HL-60 (cell line): ENCODE results near the gene TBL1X.

Experiments
- DNase-seq, 2 experiments: peaks; one replicate each; pipeline ENCODE4 v3.0.0-alpha.2; 2010 to 2020; ENCODE audit warnings: low read depth in 1 of 2, low spot score in 1 of 2
- H3K27ac ChIP-seq: fragments of 250-450 bp; sonication (Bioruptor Pico); replicated peaks from 2 replicates; pipeline ENCODE4 v1.5.1; 2020; ENCODE audit warnings: mild to moderate bottlenecking, moderate library complexity
- H3K27me3 ChIP-seq: fragments of 250-450 bp; sonication (Bioruptor Pico); 2 replicates; pipeline ENCODE4 v1.5.1; 2021; ENCODE audit warnings: mild to moderate bottlenecking, moderate library complexity; ENCODE audit not compliant: insufficient read depth, poor library complexity, severe bottlenecking
- H3K4me3 ChIP-seq: replicated peaks from 2 replicates; pipeline ENCODE4 v1.5.1; 2011; ENCODE audit warnings: mild to moderate bottlenecking, control low read depth, low read length; ENCODE audit not compliant: insufficient read depth
- GABPA ChIP-seq: IDR thresholded peaks from 2 replicates; pipeline ENCODE4 v1.6.1; 2012; ENCODE audit warnings: low read depth
- POLR2AphosphoS5 ChIP-seq: IDR thresholded peaks from 2 replicates; pipeline ENCODE4 v1.6.1; 2012; ENCODE audit warnings: low read depth
- SPI1 ChIP-seq: IDR thresholded peaks from 2 replicates; pipeline ENCODE4 v1.6.1; 2012; ENCODE audit warnings: low read depth, mild to moderate bottlenecking, borderline replicate concordance
- TF ChIP-seq, protein P1 (sequence below): IDR thresholded peaks from one replicate; pipeline ENCODE4 v1.5.1; 2011; ENCODE audit warnings: low read length, control low read depth, inconsistent platforms; ENCODE audit not compliant: insufficient read depth
- TF ChIP-seq, protein P2 (sequence below): IDR thresholded peaks from 2 replicates; pipeline ENCODE4 v1.6.1; 2012; ENCODE audit warnings: low read depth; ENCODE audit not compliant: insufficient replicate concordance

The TBL1X gene

DNA sequence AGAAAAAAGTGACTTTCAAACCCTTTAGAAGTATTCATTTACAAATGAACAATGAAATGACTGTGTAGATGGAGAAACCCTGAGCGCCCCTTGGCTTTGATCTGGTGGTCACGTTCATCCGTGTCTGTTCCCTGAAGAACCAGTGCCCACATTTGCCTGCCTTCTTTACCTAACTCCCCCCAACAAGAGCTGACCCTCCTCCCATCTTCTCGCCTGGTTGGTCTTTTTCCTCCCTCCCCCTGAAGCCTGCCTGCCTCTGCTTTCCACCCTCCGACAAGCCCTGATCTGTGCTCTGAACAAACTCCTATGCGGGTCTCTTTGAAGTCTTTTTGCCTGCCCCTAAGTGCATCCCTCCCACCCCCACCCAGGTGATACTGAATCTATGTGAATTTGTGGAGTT is 18.5 kb downstream of the TBL1X start:
- DNase-seq = no peak
- TF ChIP-seq GABPA = no peak
- no peak for TF ChIP-seq SPI1
- no peak for TF ChIP-seq POLR2AphosphoS5
- Histone ChIP-seq H3K27me3 (no peaks in the 10 kb centered on the region), H3K27ac (no peak overlapping the region), H3K4me3 (no peak overlapping the region)

DNA sequence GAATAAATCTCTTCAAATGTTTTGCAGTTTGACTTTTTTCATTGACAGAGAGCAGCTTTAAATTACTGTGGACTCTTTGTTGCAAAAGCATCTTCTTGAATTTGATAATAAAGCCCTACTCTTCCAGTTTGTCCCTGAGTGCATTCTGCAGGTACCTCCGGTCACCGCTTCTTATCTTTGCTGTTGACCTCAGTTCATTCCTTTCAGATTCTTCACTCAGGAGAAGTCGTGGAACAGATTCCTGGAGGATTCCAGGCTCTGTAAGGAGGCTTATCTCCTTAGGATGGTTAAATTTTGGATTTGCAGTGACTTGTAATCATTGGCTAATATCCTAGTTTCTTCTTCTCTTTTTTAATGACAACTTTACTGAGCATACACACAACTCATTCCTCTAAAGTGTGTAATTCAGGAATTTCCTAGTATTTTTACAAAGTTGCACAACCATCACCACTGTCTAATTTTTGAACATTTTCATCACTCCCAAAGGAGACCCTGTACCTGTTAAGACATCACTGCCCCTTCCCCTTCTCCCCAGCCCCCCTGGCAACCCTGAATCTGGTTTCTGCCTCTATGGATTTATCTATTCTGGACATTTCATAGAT is 22.0 kb downstream of the TBL1X start:
- DNase-seq = no peak
- no peak overlapping the region for H3K27ac ChIP-seq
- H3K27me3 ChIP-seq = no peaks in the 10 kb centered on the region
- no peak overlapping the region for H3K4me3 ChIP-seq
- TF ChIP-seq, protein P1, sequence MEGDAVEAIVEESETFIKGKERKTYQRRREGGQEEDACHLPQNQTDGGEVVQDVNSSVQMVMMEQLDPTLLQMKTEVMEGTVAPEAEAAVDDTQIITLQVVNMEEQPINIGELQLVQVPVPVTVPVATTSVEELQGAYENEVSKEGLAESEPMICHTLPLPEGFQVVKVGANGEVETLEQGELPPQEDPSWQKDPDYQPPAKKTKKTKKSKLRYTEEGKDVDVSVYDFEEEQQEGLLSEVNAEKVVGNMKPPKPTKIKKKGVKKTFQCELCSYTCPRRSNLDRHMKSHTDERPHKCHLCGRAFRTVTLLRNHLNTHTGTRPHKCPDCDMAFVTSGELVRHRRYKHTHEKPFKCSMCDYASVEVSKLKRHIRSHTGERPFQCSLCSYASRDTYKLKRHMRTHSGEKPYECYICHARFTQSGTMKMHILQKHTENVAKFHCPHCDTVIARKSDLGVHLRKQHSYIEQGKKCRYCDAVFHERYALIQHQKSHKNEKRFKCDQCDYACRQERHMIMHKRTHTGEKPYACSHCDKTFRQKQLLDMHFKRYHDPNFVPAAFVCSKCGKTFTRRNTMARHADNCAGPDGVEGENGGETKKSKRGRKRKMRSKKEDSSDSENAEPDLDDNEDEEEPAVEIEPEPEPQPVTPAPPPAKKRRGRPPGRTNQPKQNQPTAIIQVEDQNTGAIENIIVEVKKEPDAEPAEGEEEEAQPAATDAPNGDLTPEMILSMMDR = no peak
- TF ChIP-seq SPI1 (no peak), GABPA (no peak), POLR2AphosphoS5 (no peak)
- TF ChIP-seq, protein P2, sequence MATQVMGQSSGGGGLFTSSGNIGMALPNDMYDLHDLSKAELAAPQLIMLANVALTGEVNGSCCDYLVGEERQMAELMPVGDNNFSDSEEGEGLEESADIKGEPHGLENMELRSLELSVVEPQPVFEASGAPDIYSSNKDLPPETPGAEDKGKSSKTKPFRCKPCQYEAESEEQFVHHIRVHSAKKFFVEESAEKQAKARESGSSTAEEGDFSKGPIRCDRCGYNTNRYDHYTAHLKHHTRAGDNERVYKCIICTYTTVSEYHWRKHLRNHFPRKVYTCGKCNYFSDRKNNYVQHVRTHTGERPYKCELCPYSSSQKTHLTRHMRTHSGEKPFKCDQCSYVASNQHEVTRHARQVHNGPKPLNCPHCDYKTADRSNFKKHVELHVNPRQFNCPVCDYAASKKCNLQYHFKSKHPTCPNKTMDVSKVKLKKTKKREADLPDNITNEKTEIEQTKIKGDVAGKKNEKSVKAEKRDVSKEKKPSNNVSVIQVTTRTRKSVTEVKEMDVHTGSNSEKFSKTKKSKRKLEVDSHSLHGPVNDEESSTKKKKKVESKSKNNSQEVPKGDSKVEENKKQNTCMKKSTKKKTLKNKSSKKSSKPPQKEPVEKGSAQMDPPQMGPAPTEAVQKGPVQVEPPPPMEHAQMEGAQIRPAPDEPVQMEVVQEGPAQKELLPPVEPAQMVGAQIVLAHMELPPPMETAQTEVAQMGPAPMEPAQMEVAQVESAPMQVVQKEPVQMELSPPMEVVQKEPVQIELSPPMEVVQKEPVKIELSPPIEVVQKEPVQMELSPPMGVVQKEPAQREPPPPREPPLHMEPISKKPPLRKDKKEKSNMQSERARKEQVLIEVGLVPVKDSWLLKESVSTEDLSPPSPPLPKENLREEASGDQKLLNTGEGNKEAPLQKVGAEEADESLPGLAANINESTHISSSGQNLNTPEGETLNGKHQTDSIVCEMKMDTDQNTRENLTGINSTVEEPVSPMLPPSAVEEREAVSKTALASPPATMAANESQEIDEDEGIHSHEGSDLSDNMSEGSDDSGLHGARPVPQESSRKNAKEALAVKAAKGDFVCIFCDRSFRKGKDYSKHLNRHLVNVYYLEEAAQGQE = no peak

DNA sequence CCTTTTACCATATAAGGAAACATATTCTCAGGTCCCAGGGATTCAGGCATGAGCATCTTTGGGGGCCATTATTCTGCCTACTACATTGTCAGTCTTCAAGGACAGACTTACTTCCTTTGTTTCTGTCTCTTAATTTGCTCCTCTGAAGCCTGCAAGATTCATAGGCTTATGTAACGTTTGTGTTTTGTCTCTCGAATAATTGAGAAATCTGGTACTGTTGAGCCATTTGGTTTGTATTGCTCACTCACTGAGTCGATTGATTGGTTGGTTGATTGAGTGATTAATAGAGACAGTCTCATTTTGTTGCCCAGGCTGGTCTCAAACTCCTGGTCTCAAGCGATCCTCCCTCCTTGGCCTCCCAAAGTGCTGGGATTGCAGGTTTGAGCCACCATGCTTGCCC is 23.7 kb downstream of the TBL1X start:
- H3K27ac ChIP-seq = no peak overlapping the region
- H3K27me3 ChIP-seq = no peaks in the 10 kb centered on the region
- no peak for DNase-seq
- H3K4me3 ChIP-seq = no peak overlapping the region
- no peak for TF ChIP-seq POLR2AphosphoS5
- TF ChIP-seq, protein P1 = no peak

- Histone ChIP-seq H3K4me3 (no peak overlapping the region), H3K27me3 (no peaks in the 10 kb centered on the region), H3K27ac (no peak overlapping the region)
- DNase-seq = no peak
- TF ChIP-seq, protein P2 = no peak
- TF ChIP-seq POLR2AphosphoS5 (no peak), SPI1 (no peak)
Measured at GRCh38 chrX:9489234-9489633, 24.4 kb downstream of the TBL1X start.

DNA sequence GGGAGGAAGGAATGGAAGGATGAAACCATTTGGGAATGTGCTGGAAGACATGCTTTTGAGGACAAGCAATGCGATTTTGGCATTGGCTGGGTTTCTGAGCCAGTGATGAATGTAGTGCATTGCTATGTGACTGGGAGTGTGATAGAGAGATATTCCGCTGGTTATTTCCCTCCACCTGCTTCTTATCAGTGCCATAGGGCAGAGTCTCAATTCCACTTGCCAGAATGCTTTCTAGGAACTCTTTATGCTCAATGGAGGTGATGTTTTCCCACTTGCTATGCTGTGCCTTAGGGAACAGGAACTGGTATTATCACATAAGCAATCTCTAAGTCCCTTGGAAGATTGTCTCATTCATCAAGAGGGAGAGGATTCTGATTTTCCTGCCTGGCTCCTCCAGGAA is 28.0 kb downstream of the TBL1X start:
- no peak overlapping the region for H3K4me3 ChIP-seq
- H3K27me3 ChIP-seq = no peaks in the 10 kb centered on the region
- no peak for DNase-seq
- TF ChIP-seq SPI1 (no peak), GABPA (no peak), POLR2AphosphoS5 (no peak)
- TF ChIP-seq, protein P1 = no peak
- TF ChIP-seq, protein P2 = no peak
- H3K27ac ChIP-seq = no peak overlapping the region
